Hepatocyte (in vitro differentiated cells): ENCODE measurements around the gene EYS. TPM values are rescaled to one million over a fixed set of nuclear protein-coding genes. Genes with fewer than 3 reads are reported as not detected.
"Not testable (repeated sequence)": the region's sequence is repeated elsewhere in the genome, so short reads cannot be mapped to it uniquely, and the experiment has no call there.

Experiments used
- DNase-seq: peaks from one replicate; pipeline ENCODE4 v3.0.0-alpha.2; 2016; ENCODE audit warnings: low spot score
- H2AFZ ChIP-seq: fragments of 200-600 bp; sonication (generic); 2 replicates; pipeline ENCODE4 v1.6.0; 2016; ENCODE audit warnings: antibody characterized with exemption, mild to moderate bottlenecking
- H3K27ac ChIP-seq: fragments of 200-600 bp; sonication (generic); 2 replicates; pipeline ENCODE4 v1.5.1; 2016; ENCODE audit warnings: mild to moderate bottlenecking
- H3K27me3 ChIP-seq: fragments of 200-600 bp; sonication (generic); 2 replicates; pipeline ENCODE4 v1.6.1; 2016
- H3K36me3 ChIP-seq: fragments of 200-600 bp; sonication (generic); replicated peaks from 2 replicates; pipeline ENCODE4 v1.5.1; 2016; ENCODE audit warnings: low read depth; ENCODE audit not compliant: insufficient read depth
- H3K4me1 ChIP-seq: fragments of 200-600 bp; sonication (generic); 2 replicates; pipeline ENCODE4 v1.5.1; 2016; ENCODE audit warnings: mild to moderate bottlenecking, moderate library complexity; ENCODE audit not compliant: insufficient read depth
- H3K4me2 ChIP-seq: fragments of 200-600 bp; sonication (generic); 2 replicates; pipeline ENCODE4 v1.6.0; 2016
- H3K4me3 ChIP-seq: fragments of 200-600 bp; sonication (generic); 2 replicates; pipeline ENCODE4 v1.5.1; 2016; ENCODE audit warnings: mild to moderate bottlenecking
- H3K79me2 ChIP-seq: fragments of 200-600 bp; sonication (generic); 2 replicates; pipeline ENCODE4 v1.6.0; 2017; ENCODE audit warnings: mild to moderate bottlenecking
- H3K9me2 ChIP-seq: fragments of 200-600 bp; sonication (generic); replicated peaks from 2 replicates; pipeline ENCODE4 v1.6.0; 2017; ENCODE audit warnings: mild to moderate bottlenecking; ENCODE audit not compliant: insufficient read depth
- H3K9me3 ChIP-seq: fragments of 200-600 bp; sonication (generic); 2 replicates; pipeline ENCODE4 v1.5.1; 2016; ENCODE audit warnings: low read depth, mild to moderate bottlenecking
- H4K20me1 ChIP-seq: fragments of 200-600 bp; sonication (generic); 2 replicates; pipeline ENCODE4 v1.6.0; 2016; ENCODE audit warnings: mild to moderate bottlenecking; ENCODE audit not compliant: insufficient read depth, poor library complexity, severe bottlenecking
- CTCF ChIP-seq: fragments of 200-600 bp; sonication (generic); IDR thresholded peaks from 2 replicates; pipeline ENCODE4 v1.5.1; 2016; ENCODE audit warnings: antibody characterized with exemption, mild to moderate bottlenecking; ENCODE audit not compliant: poor library complexity
- EZH2 ChIP-seq: fragments of 200-600 bp; sonication (generic); IDR thresholded peaks from 2 replicates; pipeline ENCODE4 v1.6.1; 2016; ENCODE audit warnings: antibody characterized with exemption, mild to moderate bottlenecking, borderline replicate concordance
- EZH2phosphoT487 ChIP-seq: fragments of 200-600 bp; sonication (generic); IDR thresholded peaks from one replicate; pipeline ENCODE4 v1.6.1; 2018; ENCODE audit warnings: antibody characterized with exemption, mild to moderate bottlenecking, low read depth, moderate library complexity; ENCODE audit not compliant: unreplicated experiment, severe bottlenecking
- WGBS: methylation state at CpG from one replicate; pipeline ENCODE4 v1.1.6; 2016; ENCODE audit warnings: low lambda C conversion rate; ENCODE audit errors: missing lambda C conversion rate; 5-methylcytosine and 5-hydroxymethylcytosine counted together
- polyA plus RNA-seq: library from polyadenylated mRNA; unstranded; fragments of >200 nt; fragmentation: Nextera tagmentation; extraction: Ambion mirVana; gene quantifications from 2 replicates; pipeline ENCODE4 v1.2.1, GENCODE V29; 2016
- total RNA-seq: library from RNA; depleted of rRNA; stranded (reverse); fragments of >200 nt; gene quantifications from 2 replicates; pipeline ENCODE4 v1.2.3, GENCODE V29; 2014

EYS gene
- total and polyA plus RNA-seq, 2 experiments from 2014 or later: 0.57 to 0.68 TPM

DNA sequence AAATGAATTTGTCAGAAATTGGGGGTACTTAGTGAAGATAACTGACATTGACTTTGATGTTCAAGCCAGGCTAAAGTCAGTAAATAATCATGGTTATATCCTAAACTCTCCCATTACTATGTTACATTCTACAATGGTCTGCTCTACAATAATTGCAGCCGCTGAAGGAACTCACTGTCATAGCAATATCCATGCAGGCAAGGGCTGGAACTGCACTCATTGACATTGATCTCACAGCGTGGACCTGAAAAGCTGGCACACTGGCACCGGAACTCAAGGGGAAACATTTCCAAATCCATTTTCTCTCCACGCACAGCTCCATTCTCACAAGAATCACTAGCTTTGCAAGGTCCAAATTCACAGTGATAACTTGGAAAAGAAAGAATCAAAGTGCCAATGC, 702.7 kb downstream of the EYS start:
- 89% methylated on average over 4 of the region's 4 CpGs for WGBS
- no peak for TF ChIP-seq CTCF
- TF ChIP-seq EZH2: no peak
- TF ChIP-seq EZH2phosphoT487: no peak

DNA sequence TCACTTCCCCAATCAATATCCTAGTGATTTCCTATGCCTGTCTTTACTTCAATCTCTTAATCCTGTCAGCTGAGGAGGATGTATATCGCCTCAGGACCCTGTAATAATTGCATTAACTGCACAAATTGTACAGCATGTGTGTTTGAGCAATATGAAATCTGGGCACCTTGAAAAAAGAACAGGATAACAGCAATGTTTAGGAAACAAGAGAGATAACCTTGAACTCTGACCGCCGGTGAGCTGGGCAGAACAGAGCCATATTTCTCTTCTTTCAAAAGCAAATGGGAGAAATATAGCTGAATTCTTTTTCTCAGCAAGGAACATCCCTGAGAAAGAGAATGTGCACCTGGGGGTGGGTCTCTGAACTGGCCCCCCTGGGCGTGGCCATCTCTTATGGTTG, 704.1 kb downstream of the EYS start:
- not testable (repeated sequence) for H3K27me3 ChIP-seq, H3K4me2 ChIP-seq, H3K79me2 ChIP-seq, H2AFZ ChIP-seq, H3K4me3 ChIP-seq, H3K9me2 ChIP-seq, H4K20me1 ChIP-seq, H3K4me1 ChIP-seq, H3K27ac ChIP-seq, H3K36me3 ChIP-seq, DNase-seq, H3K9me3 ChIP-seq
- 93% methylated on average over 4 of the region's 4 CpGs for WGBS

More for the DNA sequence above, 702.7 kb downstream of the EYS start:
- Histone ChIP-seq H3K79me2 (no peaks in the 10 kb centered on the region), H3K36me3 (no peaks in the 10 kb centered on the region), H2AFZ (no peak overlapping the region), H3K4me3 (no peak overlapping the region), H3K9me3 (no peaks in the 10 kb centered on the region), H3K4me2 (no peak overlapping the region), H3K27ac (no peak overlapping the region), H3K9me2 (no peaks in the 10 kb centered on the region), H4K20me1 (no peaks in the 10 kb centered on the region), H3K4me1 (no peaks in the 10 kb centered on the region), H3K27me3 (no peaks in the 10 kb centered on the region)
- DNase-seq: no peak

DNA sequence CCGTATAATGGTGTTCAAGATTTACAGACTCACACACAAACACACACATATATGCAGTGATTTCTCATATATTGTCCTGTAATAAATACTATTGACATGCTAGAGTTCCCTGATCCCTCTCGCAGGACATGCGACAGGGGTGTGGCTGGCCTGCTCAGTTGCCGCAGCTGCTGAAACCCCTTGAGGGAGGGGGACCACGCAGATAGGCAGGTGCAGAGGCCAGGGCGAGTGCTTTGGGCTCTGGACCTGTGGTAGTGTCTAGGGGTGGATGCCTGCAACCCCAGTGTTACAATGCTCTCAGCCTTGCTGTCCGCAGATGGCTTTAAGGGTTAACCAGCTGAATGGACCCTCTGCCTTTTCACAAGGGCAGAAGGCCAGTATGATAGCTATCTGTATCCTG, 706.2 kb downstream of the EYS start:
- TF ChIP-seq CTCF (no peak), EZH2 (no peak), EZH2phosphoT487 (no peak)
- Histone ChIP-seq H3K4me1 (no peaks in the 10 kb centered on the region), H3K4me3 (no peak overlapping the region), H3K27me3 (no peaks in the 10 kb centered on the region), H2AFZ (no peak overlapping the region), H3K9me2 (no peaks in the 10 kb centered on the region), H3K9me3 (no peaks in the 10 kb centered on the region), H3K79me2 (no peaks in the 10 kb centered on the region), H3K27ac (no peak overlapping the region), H4K20me1 (no peaks in the 10 kb centered on the region), H3K36me3 (no peaks in the 10 kb centered on the region), H3K4me2 (no peak overlapping the region)
- 93% methylated on average over 7 of the region's 7 CpGs for WGBS
- DNase-seq: no peak

DNA sequence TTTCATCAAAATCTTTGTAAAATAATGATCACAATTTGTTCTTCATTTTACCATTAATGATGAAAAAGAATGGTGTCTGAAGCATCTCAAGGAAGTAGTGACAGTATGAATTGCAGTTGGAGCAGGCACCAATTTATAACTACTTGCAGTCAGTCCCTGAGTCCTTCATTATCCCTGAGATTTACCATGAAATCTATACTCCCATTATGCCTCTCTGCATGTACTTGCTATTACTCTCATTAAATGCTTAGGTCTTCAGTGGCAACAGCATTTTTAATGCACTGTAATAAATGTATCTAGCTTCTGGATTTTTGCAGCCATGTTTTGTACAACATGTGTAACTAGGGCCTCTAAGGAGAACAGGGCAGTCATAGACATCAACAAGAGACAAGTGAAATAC, 708.8 kb downstream of the EYS start:
- Histone ChIP-seq H3K9me2 (no peaks in the 10 kb centered on the region), H3K27me3 (no peaks in the 10 kb centered on the region), H3K79me2 (no peaks in the 10 kb centered on the region), H3K9me3 (no peaks in the 10 kb centered on the region), H3K4me2 (no peak overlapping the region), H4K20me1 (no peaks in the 10 kb centered on the region), H3K4me3 (no peak overlapping the region), H3K36me3 (no peaks in the 10 kb centered on the region), H2AFZ (no peak overlapping the region), H3K4me1 (no peaks in the 10 kb centered on the region), H3K27ac (no peak overlapping the region)
- TF ChIP-seq EZH2: no peak
- TF ChIP-seq EZH2phosphoT487: no peak
- TF ChIP-seq CTCF: no peak
- DNase-seq: no peak
